PC-9 (cell line): Measurements from ENCODE around the gene KCNE4.

Experiments used
- EZH2 ChIP-seq: fragments of 200-600 bp; sonication (generic); IDR thresholded peaks from 2 replicates; pipeline ENCODE4 v1.8.0; 2017; ENCODE audit warnings: antibody characterized with exemption, low read depth
- TF ChIP-seq, protein P1 (sequence below): fragments of 200-600 bp; sonication (generic); conservative IDR thresholded peaks from 2 replicates; pipeline ENCODE4 v1.6.1; 2017; ENCODE audit warnings: mixed run types, antibody characterized with exemption, mild to moderate bottlenecking, moderate library complexity

DNA sequence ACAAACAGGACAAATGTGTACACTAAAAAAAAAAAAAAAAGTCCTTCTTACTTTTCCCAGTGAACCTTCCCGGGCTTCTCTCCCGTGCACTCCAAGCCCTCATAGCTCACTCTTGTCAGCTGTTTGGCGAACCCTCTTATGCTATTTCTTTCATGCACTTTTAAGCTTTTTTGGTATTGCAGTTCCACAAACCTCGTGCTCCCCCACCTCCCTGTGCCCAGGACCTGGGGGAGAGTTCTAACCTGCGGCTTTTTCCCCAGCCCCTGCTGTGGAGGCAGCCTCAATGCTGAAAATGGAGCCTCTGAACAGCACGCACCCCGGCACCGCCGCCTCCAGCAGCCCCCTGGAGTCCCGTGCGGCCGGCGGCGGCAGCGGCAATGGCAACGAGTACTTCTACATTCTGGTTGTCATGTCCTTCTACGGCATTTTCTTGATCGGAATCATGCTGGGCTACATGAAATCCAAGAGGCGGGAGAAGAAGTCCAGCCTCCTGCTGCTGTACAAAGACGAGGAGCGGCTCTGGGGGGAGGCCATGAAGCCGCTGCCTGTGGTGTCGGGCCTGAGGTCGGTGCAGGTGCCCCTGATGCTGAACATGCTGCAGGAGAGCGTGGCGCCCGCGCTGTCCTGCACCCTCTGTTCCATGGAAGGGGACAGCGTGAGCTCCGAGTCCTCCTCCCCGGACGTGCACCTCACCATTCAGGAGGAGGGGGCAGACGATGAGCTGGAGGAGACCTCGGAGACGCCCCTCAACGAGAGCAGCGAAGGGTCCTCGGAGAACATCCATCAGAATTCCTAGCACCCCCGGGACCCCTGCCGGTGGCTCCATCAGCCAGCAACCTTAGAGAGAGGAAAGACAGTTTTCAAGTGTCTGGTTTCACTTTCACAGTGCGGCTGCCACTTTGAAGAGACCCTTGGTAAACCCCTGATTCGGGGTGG, 826 bp downstream of the KCNE4 start:
- TF ChIP-seq, protein P1, sequence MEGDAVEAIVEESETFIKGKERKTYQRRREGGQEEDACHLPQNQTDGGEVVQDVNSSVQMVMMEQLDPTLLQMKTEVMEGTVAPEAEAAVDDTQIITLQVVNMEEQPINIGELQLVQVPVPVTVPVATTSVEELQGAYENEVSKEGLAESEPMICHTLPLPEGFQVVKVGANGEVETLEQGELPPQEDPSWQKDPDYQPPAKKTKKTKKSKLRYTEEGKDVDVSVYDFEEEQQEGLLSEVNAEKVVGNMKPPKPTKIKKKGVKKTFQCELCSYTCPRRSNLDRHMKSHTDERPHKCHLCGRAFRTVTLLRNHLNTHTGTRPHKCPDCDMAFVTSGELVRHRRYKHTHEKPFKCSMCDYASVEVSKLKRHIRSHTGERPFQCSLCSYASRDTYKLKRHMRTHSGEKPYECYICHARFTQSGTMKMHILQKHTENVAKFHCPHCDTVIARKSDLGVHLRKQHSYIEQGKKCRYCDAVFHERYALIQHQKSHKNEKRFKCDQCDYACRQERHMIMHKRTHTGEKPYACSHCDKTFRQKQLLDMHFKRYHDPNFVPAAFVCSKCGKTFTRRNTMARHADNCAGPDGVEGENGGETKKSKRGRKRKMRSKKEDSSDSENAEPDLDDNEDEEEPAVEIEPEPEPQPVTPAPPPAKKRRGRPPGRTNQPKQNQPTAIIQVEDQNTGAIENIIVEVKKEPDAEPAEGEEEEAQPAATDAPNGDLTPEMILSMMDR, result no peak
- TF ChIP-seq EZH2, result no peak
